Tibial artery (tissue), 4 donors: Measurements from ENCODE around the gene FAM221A.

Experiments
- DNase-seq, 2 donors: peaks; one replicate each; pipeline ENCODE4 v3.0.0-alpha.2; 2019
- H3K27ac ChIP-seq, 2 donors: fragments of 200-600 bp; sonication (generic) in 1 of 2; 1 replicate in 1 of 2; 2 replicates in 1 of 2; pipeline ENCODE4 v1.5.1; 2018 to 2019; ENCODE audit warnings: mild to moderate bottlenecking in 1 of 2
- H3K27me3 ChIP-seq, 2 donors: fragments of 200-600 bp; sonication (generic) in 1 of 2; one replicate each; pipeline versions ENCODE4 v1.5.1 to v1.6.0; 2016 to 2019
- H3K36me3 ChIP-seq, 3 donors: fragments of 200-600 bp; sonication (generic) in 2 of 3; one replicate each; pipeline ENCODE4 v1.5.1; 2016 to 2019; ENCODE audit warnings: mild to moderate bottlenecking in 2 of 3
- H3K4me1 ChIP-seq, 4 donors: fragments of 200-600 bp; sonication (generic) in 2 of 4; 1 replicate in 3 of 4; 2 replicates in 1 of 4; pipeline ENCODE4 v1.5.1; 2016 to 2019
- H3K4me3 ChIP-seq, 2 donors: fragments of 200-600 bp; sonication (generic) in 1 of 2; 1 replicate in 1 of 2; 2 replicates in 1 of 2; pipeline ENCODE4 v1.5.1; 2018 to 2019; ENCODE audit warnings: mild to moderate bottlenecking in 2 of 2
- H3K9me3 ChIP-seq, 3 donors: fragments of 200-600 bp; sonication (generic) in 1 of 3; one replicate each; pipeline ENCODE4 v1.5.1; 2016 to 2019
- CTCF ChIP-seq, 2 experiments: fragments of 200-600 bp in 1 of 2; fragments of 450-650 bp in 1 of 2; IDR thresholded peaks; one replicate each; pipeline ENCODE4 v1.5.1; 2017 to 2019; ENCODE audit warnings: antibody characterized with exemption in 2 of 2, mild to moderate bottlenecking in 1 of 2, moderate library complexity in 1 of 2
- intact Hi-C: fragments of 100-400 bp; cut with DNase I; formaldehyde crosslinking; loops from one replicate; pipeline ENCODE4 v1.15.0; 2023; ENCODE audit warnings: low total_unique reads

Gene FAM221A, protein sequence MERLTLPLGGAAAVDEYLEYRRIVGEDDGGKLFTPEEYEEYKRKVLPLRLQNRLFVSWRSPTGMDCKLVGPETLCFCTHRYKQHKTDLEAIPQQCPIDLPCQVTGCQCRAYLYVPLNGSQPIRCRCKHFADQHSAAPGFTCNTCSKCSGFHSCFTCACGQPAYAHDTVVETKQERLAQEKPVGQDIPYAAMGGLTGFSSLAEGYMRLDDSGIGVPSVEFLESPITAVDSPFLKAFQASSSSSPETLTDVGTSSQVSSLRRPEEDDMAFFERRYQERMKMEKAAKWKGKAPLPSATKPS

GRCh38 chr7:23679898-23680413, at the start of gene FAM221A:
Gene FAM221A (plus strand): TSS chr7:23680199. CDS start chr7:23680219, 20 bp downstream.
- Histone ChIP-seq H3K4me1 (peaks cover 0 to 8% (median 7%) of the 10 kb centered on the region in 4 donors), H3K9me3 (no peaks in the 10 kb centered on the region), H3K27me3 (no peaks in the 10 kb centered on the region), H3K27ac (peak within 1 kb of the TSS; percentile 84 to 85), H3K36me3 (no peaks in the 10 kb centered on the region), H3K4me3 (peak within 1 kb of the TSS; percentile 76)
- intact Hi-C loops: loop anchor here (2.0 kb wide), 1 partner anchor 83 kb away; the partner anchor contains the start of gene CCDC126
- TF ChIP-seq CTCF (IDR thresholded peaks at IDR 0.05): peak; percentile 60 to 87
- peak; percentile 84 to 95 for DNase-seq

- H3K27ac ChIP-seq: no peak overlapping the region
- no peak for TF ChIP-seq CTCF (IDR thresholded peaks at IDR 0.05)
- intact Hi-C loops: no loop called here
- H3K36me3 ChIP-seq: no peaks in the 10 kb centered on the region
- no peaks in the 10 kb centered on the region for H3K9me3 ChIP-seq
- no peak for DNase-seq
- no peaks in the 10 kb centered on the region for H3K27me3 ChIP-seq
- no peak overlapping the region for H3K4me3 ChIP-seq
- no peaks in the 10 kb centered on the region for H3K4me1 ChIP-seq
These were observed 46.6 kb upstream of the FAM221A start for GRCh38 chr7:23633417-23633816.

- no peak overlapping the region for H3K4me3 ChIP-seq
- no peaks in the 10 kb centered on the region for H3K27me3 ChIP-seq
- H3K27ac ChIP-seq: no peak overlapping the region
- no peaks in the 10 kb centered on the region for H3K4me1 ChIP-seq
- H3K9me3 ChIP-seq: no peaks in the 10 kb centered on the region
- H3K36me3 ChIP-seq: no peaks in the 10 kb centered on the region
- no peak for DNase-seq
- intact Hi-C loops: no loop called here
- no peak for TF ChIP-seq CTCF (IDR thresholded peaks at IDR 0.05)
These were observed 34.2 kb upstream of the FAM221A start for GRCh38 chr7:23645822-23646221.

GRCh38 chr7:23653942-23654341, 26.1 kb upstream of the FAM221A start:
- H3K27ac ChIP-seq: no peak overlapping the region
- H3K4me3 ChIP-seq: no peak overlapping the region
- H3K36me3 ChIP-seq: no peaks in the 10 kb centered on the region

GRCh38 chr7:23654508-23654907, 25.5 kb upstream of the FAM221A start:
- TF ChIP-seq CTCF (IDR thresholded peaks at IDR 0.05): no peak
- Histone ChIP-seq H3K27ac (no peak overlapping the region), H3K4me3 (no peak overlapping the region), H3K36me3 (no peaks in the 10 kb centered on the region), H3K4me1 (no peaks in the 10 kb centered on the region), H3K9me3 (peaks cover 0 to 28% (median 27%) of the 10 kb centered on the region in 3 donors), H3K27me3 (no peaks in the 10 kb centered on the region)
- no peak for DNase-seq
- intact Hi-C loops: no loop called here

More at GRCh38 chr7:23653942-23654341, 26.1 kb upstream of the FAM221A start:
- no peak for DNase-seq
- Histone ChIP-seq H3K4me1 (no peaks in the 10 kb centered on the region), H3K9me3 (peaks cover 0 to 26% (median 25%) of the 10 kb centered on the region in 3 donors), H3K27me3 (no peaks in the 10 kb centered on the region)
- intact Hi-C loops: no loop called here
- TF ChIP-seq CTCF (IDR thresholded peaks at IDR 0.05): no peak
